ENCODE results near the gene CD248. TPM values are rescaled to one million over a fixed set of nuclear protein-coding genes. Genes with fewer than 3 reads are reported as not detected.

CD248 gene
- total RNA-seq, 1 donor from 2014 or later: 58.8 TPM

DNA sequence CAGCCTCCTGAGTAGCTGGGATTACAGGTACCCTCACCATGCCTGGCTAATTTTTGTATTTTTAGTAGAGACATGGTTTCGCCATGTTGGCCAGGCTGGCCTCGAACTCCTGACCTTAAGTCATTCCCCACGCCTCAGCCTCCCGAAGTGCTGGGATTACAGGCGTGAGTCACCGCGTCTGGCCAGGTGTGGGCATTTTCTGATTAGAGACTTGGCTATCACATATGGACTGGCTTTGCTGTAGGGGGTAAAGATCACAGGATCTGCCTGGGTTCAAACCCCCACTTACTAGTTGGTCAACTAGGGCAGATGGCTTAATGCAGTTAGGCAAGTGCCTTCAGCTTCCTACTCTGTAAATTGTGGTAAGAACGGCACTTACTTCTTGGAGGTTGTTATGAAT is 6.5 kb downstream of the CD248 start:
- no peaks in the 10 kb centered on the region for H3K36me3 ChIP-seq (ENCODE audit: insufficient read depth, low read length)
- no peaks in the 10 kb centered on the region for H3K36me3 Mint-ChIP-seq (ENCODE audit: low read depth, unreplicated experiment)
- no peak overlapping the region for H3K4me2 ChIP-seq (ENCODE audit: low read length)
- H2AFZ ChIP-seq (ENCODE audit: low read depth, low read length): no peak overlapping the region
- peaks cover 7% of the 10 kb centered on the region for H4K20me1 ChIP-seq (ENCODE audit: insufficient read depth, low read length)
- TF ChIP-seq, protein P1, sequence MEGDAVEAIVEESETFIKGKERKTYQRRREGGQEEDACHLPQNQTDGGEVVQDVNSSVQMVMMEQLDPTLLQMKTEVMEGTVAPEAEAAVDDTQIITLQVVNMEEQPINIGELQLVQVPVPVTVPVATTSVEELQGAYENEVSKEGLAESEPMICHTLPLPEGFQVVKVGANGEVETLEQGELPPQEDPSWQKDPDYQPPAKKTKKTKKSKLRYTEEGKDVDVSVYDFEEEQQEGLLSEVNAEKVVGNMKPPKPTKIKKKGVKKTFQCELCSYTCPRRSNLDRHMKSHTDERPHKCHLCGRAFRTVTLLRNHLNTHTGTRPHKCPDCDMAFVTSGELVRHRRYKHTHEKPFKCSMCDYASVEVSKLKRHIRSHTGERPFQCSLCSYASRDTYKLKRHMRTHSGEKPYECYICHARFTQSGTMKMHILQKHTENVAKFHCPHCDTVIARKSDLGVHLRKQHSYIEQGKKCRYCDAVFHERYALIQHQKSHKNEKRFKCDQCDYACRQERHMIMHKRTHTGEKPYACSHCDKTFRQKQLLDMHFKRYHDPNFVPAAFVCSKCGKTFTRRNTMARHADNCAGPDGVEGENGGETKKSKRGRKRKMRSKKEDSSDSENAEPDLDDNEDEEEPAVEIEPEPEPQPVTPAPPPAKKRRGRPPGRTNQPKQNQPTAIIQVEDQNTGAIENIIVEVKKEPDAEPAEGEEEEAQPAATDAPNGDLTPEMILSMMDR (IDR thresholded peaks at IDR 0.05; ENCODE audit: insufficient read depth, low read depth, low read length): no peak
- no peak for TF ChIP-seq EZH2 (IDR thresholded peaks at IDR 0.05; ENCODE audit: insufficient read depth, low read length)
- H3K4me3 Mint-ChIP-seq (ENCODE audit: unreplicated experiment): no peak overlapping the region
- no peaks in the 10 kb centered on the region for H3K9me3 Mint-ChIP-seq (ENCODE audit: unreplicated experiment)
- H3K9ac ChIP-seq (ENCODE audit: low read length): no peak overlapping the region
- peaks cover 25% of the 10 kb centered on the region for H3K4me1 ChIP-seq (ENCODE audit: insufficient read depth, low read length)
- no peak overlapping the region for H3K4me3 ChIP-seq (ENCODE audit: insufficient read depth, low read depth, low read length)
- no peaks in the 10 kb centered on the region for H3K9me3 ChIP-seq (ENCODE audit: insufficient read depth, low read depth, low read length)
- H3K79me2 ChIP-seq (ENCODE audit: insufficient read depth, low read length): peaks cover 17% of the 10 kb centered on the region
- DNase-seq (ENCODE audit: low read depth) (no peak), FAIRE-seq (no peak)
- no peaks in the 10 kb centered on the region for H3K27me3 ChIP-seq (ENCODE audit: insufficient read depth, low read length)
- peaks cover 16% of the 10 kb centered on the region for H3K27me3 Mint-ChIP-seq (ENCODE audit: low read depth, unreplicated experiment)
- peak overlapping the region; percentile 18 for H3K27ac Mint-ChIP-seq (ENCODE audit: unreplicated experiment)
- peaks cover 14% of the 10 kb centered on the region for H3K4me1 Mint-ChIP-seq (ENCODE audit: low read depth, unreplicated experiment)
- H3K27ac ChIP-seq (ENCODE audit: low read depth, low read length): no peak overlapping the region

- Mint-ChIP-seq H3K4me1 (ENCODE audit: low read depth, unreplicated experiment) (peaks cover 11% of the 10 kb centered on the region), H3K27ac (ENCODE audit: unreplicated experiment) (no peak overlapping the region), H3K27me3 (ENCODE audit: low read depth, unreplicated experiment) (peaks cover 16% of the 10 kb centered on the region), H3K9me3 (ENCODE audit: unreplicated experiment) (no peaks in the 10 kb centered on the region), H3K36me3 (ENCODE audit: low read depth, unreplicated experiment) (no peaks in the 10 kb centered on the region), H3K4me3 (ENCODE audit: unreplicated experiment) (no peak overlapping the region)
- Histone ChIP-seq H3K79me2 (ENCODE audit: insufficient read depth, low read length) (peaks cover 8% of the 10 kb centered on the region), H3K4me3 (ENCODE audit: insufficient read depth, low read depth, low read length) (no peak overlapping the region), H3K36me3 (ENCODE audit: insufficient read depth, low read length) (no peaks in the 10 kb centered on the region), H3K27ac (ENCODE audit: low read depth, low read length) (no peak overlapping the region), H3K4me1 (ENCODE audit: insufficient read depth, low read length) (peaks cover 23% of the 10 kb centered on the region), H3K27me3 (ENCODE audit: insufficient read depth, low read length) (no peaks in the 10 kb centered on the region), H3K9me3 (ENCODE audit: insufficient read depth, low read depth, low read length) (no peaks in the 10 kb centered on the region), H3K4me2 (ENCODE audit: low read length) (no peak overlapping the region), H2AFZ (ENCODE audit: low read depth, low read length) (no peak overlapping the region), H3K9ac (ENCODE audit: low read length) (no peak overlapping the region), H4K20me1 (ENCODE audit: insufficient read depth, low read length) (peaks cover under 1% of the 10 kb centered on the region)
- FAIRE-seq (no peak), DNase-seq (ENCODE audit: low read depth) (no peak)
- no peak for TF ChIP-seq EZH2 (IDR thresholded peaks at IDR 0.05; ENCODE audit: insufficient read depth, low read length)
- TF ChIP-seq, protein P1 (IDR thresholded peaks at IDR 0.05; ENCODE audit: insufficient read depth, low read depth, low read length): no peak
Observed at GRCh38 chr11:66309475-66309874, 7.4 kb downstream of the CD248 start.

DNA sequence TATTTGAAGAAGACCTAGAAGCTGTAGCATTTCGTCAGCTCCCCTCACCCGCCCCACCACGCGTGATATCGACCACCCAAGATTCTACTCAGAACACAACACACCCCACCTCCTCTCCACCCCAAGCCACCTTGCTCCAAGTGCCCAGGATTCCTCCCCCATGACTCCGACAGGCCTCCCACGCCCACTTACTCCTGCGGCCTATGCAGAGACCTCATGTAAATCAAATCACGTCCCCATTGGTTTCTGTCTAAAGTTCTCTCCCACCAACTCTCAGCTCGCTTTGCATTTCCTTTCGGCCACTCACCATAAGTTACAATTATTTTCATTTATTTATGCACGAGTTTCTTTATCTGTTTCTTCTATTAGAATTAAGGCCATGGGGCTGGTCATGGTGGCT is 14.2 kb downstream of the CD248 start:
- Mint-ChIP-seq H3K4me1 (ENCODE audit: low read depth, unreplicated experiment) (no peaks in the 10 kb centered on the region), H3K27me3 (ENCODE audit: low read depth, unreplicated experiment) (peaks cover 15% of the 10 kb centered on the region), H3K36me3 (ENCODE audit: low read depth, unreplicated experiment) (no peaks in the 10 kb centered on the region), H3K4me3 (ENCODE audit: unreplicated experiment) (no peak overlapping the region), H3K9me3 (ENCODE audit: unreplicated experiment) (no peaks in the 10 kb centered on the region), H3K27ac (ENCODE audit: unreplicated experiment) (no peak overlapping the region)
- no peak overlapping the region for H3K27ac ChIP-seq (ENCODE audit: low read depth, low read length)
- no peak overlapping the region for H3K4me3 ChIP-seq (ENCODE audit: insufficient read depth, low read depth, low read length)
- H3K79me2 ChIP-seq (ENCODE audit: insufficient read depth, low read length): no peaks in the 10 kb centered on the region
- H3K27me3 ChIP-seq (ENCODE audit: insufficient read depth, low read length): no peaks in the 10 kb centered on the region
- H3K4me2 ChIP-seq (ENCODE audit: low read length): no peak overlapping the region
- no peak overlapping the region for H2AFZ ChIP-seq (ENCODE audit: low read depth, low read length)
- no peaks in the 10 kb centered on the region for H3K4me1 ChIP-seq (ENCODE audit: insufficient read depth, low read length)
- no peak overlapping the region for H3K9ac ChIP-seq (ENCODE audit: low read length)
- TF ChIP-seq, protein P1 (IDR thresholded peaks at IDR 0.05; ENCODE audit: insufficient read depth, low read depth, low read length): no peak
- no peak for TF ChIP-seq EZH2 (IDR thresholded peaks at IDR 0.05; ENCODE audit: insufficient read depth, low read length)
- H3K9me3 ChIP-seq (ENCODE audit: insufficient read depth, low read depth, low read length): no peaks in the 10 kb centered on the region
- H3K36me3 ChIP-seq (ENCODE audit: insufficient read depth, low read length): no peaks in the 10 kb centered on the region
- H4K20me1 ChIP-seq (ENCODE audit: insufficient read depth, low read length): no peaks in the 10 kb centered on the region
- DNase-seq (ENCODE audit: low read depth) (no peak), FAIRE-seq (no peak)

Data from astrocyte (in vitro differentiated cells and primary cell).